ENCODE data around the gene ARHGAP26.

ARHGAP26 gene

GRCh38 chr5:143023411-143024096 lies 253.4 kb downstream of the ARHGAP26 start:
- DNase-seq (ENCODE audit: low read depth, low spot score), result no peak
- Histone ChIP-seq H3K9me3 (ENCODE audit: insufficient read depth, low read length) (no peaks in the 10 kb centered on the region), H3K36me3 (ENCODE audit: insufficient read depth, insufficient read length, low read length) (no peaks in the 10 kb centered on the region), H3K4me1 (ENCODE audit: insufficient read depth, insufficient read length) (peaks cover 4% of the 10 kb centered on the region), H3K27me3 (ENCODE audit: insufficient read depth, insufficient read length) (no peaks in the 10 kb centered on the region), H3K4me3 (ENCODE audit: insufficient read length, low read depth) (no peak overlapping the region), H3K9ac (ENCODE audit: insufficient read length, low read depth) (no peak overlapping the region)
- TF ChIP-seq ZNF274 (IDR thresholded peaks at IDR 0.05; ENCODE audit: low read depth, low read length) (no peak), SUZ12 (IDR thresholded peaks at IDR 0.05; ENCODE audit: extremely low read depth, insufficient read depth, insufficient read length) (no peak), YY1 (IDR thresholded peaks at IDR 0.05; ENCODE audit: insufficient read depth, insufficient read length) (no peak)

- no peak for TF ChIP-seq ZNF274 (IDR thresholded peaks at IDR 0.05; ENCODE audit: low read depth, low read length)
- no peak for TF ChIP-seq SUZ12 (IDR thresholded peaks at IDR 0.05; ENCODE audit: extremely low read depth, insufficient read depth, insufficient read length)
- TF ChIP-seq YY1 (IDR thresholded peaks at IDR 0.05; ENCODE audit: insufficient read depth, insufficient read length), result no peak
- Histone ChIP-seq H3K27me3 (ENCODE audit: insufficient read depth, insufficient read length) (no peaks in the 10 kb centered on the region), H3K9me3 (ENCODE audit: insufficient read depth, low read length) (no peaks in the 10 kb centered on the region), H3K4me3 (ENCODE audit: insufficient read length, low read depth) (no peak overlapping the region), H3K4me1 (ENCODE audit: insufficient read depth, insufficient read length) (peaks cover 4% of the 10 kb centered on the region), H3K36me3 (ENCODE audit: insufficient read depth, insufficient read length, low read length) (no peaks in the 10 kb centered on the region), H3K9ac (ENCODE audit: insufficient read length, low read depth) (no peak overlapping the region)
- no peak for DNase-seq (ENCODE audit: low read depth, low spot score)
These were observed 254.2 kb downstream of the ARHGAP26 start for GRCh38 chr5:143024228-143024920.

GRCh38 chr5:143025376-143025775 lies 255.2 kb downstream of the ARHGAP26 start:
- no peak overlapping the region for H3K4me3 ChIP-seq (ENCODE audit: insufficient read length, low read depth)
- no peaks in the 10 kb centered on the region for H3K4me1 ChIP-seq (ENCODE audit: insufficient read depth, insufficient read length)
- TF ChIP-seq ZNF274 (IDR thresholded peaks at IDR 0.05; ENCODE audit: low read depth, low read length) (no peak), SUZ12 (IDR thresholded peaks at IDR 0.05; ENCODE audit: extremely low read depth, insufficient read depth, insufficient read length) (no peak), YY1 (IDR thresholded peaks at IDR 0.05; ENCODE audit: insufficient read depth, insufficient read length) (no peak)
- H3K9me3 ChIP-seq (ENCODE audit: insufficient read depth, low read length), result no peaks in the 10 kb centered on the region
- H3K27me3 ChIP-seq (ENCODE audit: insufficient read depth, insufficient read length), result no peaks in the 10 kb centered on the region
- no peak overlapping the region for H3K9ac ChIP-seq (ENCODE audit: insufficient read length, low read depth)
- H3K36me3 ChIP-seq (ENCODE audit: insufficient read depth, insufficient read length, low read length), result no peaks in the 10 kb centered on the region
- no peak for DNase-seq (ENCODE audit: low read depth, low spot score)

GRCh38 chr5:143025971-143026370 lies 255.8 kb downstream of the ARHGAP26 start:
- no peaks in the 10 kb centered on the region for H3K27me3 ChIP-seq (ENCODE audit: insufficient read depth, insufficient read length)
- no peaks in the 10 kb centered on the region for H3K36me3 ChIP-seq (ENCODE audit: insufficient read depth, insufficient read length, low read length)
- H3K9ac ChIP-seq (ENCODE audit: insufficient read length, low read depth), result no peak overlapping the region
- no peaks in the 10 kb centered on the region for H3K9me3 ChIP-seq (ENCODE audit: insufficient read depth, low read length)
- H3K4me3 ChIP-seq (ENCODE audit: insufficient read length, low read depth), result no peak overlapping the region
- no peaks in the 10 kb centered on the region for H3K4me1 ChIP-seq (ENCODE audit: insufficient read depth, insufficient read length)
- no peak for DNase-seq (ENCODE audit: low read depth, low spot score)
- TF ChIP-seq SUZ12 (IDR thresholded peaks at IDR 0.05; ENCODE audit: extremely low read depth, insufficient read depth, insufficient read length) (no peak), ZNF274 (IDR thresholded peaks at IDR 0.05; ENCODE audit: low read depth, low read length) (no peak), YY1 (IDR thresholded peaks at IDR 0.05; ENCODE audit: insufficient read depth, insufficient read length) (no peak)

- Histone ChIP-seq H3K27me3 (ENCODE audit: insufficient read depth, insufficient read length) (no peaks in the 10 kb centered on the region), H3K36me3 (ENCODE audit: insufficient read depth, insufficient read length, low read length) (no peaks in the 10 kb centered on the region), H3K4me3 (ENCODE audit: insufficient read length, low read depth) (no peak overlapping the region), H3K9me3 (ENCODE audit: insufficient read depth, low read length) (no peaks in the 10 kb centered on the region), H3K4me1 (ENCODE audit: insufficient read depth, insufficient read length) (peaks cover 3% of the 10 kb centered on the region), H3K9ac (ENCODE audit: insufficient read length, low read depth) (no peak overlapping the region)
- DNase-seq (ENCODE audit: low read depth, low spot score), result no peak
- TF ChIP-seq SUZ12 (IDR thresholded peaks at IDR 0.05; ENCODE audit: extremely low read depth, insufficient read depth, insufficient read length), result no peak
- no peak for TF ChIP-seq YY1 (IDR thresholded peaks at IDR 0.05; ENCODE audit: insufficient read depth, insufficient read length)
- TF ChIP-seq ZNF274 (IDR thresholded peaks at IDR 0.05; ENCODE audit: low read depth, low read length), result no peak
These were observed 256.2 kb downstream of the ARHGAP26 start for GRCh38 chr5:143026380-143026779.

GRCh38 chr5:143029293-143029692 lies 259.1 kb downstream of the ARHGAP26 start:
- no peak for TF ChIP-seq YY1 (IDR thresholded peaks at IDR 0.05; ENCODE audit: insufficient read depth, insufficient read length)
- no peak for TF ChIP-seq ZNF274 (IDR thresholded peaks at IDR 0.05; ENCODE audit: low read depth, low read length)
- TF ChIP-seq SUZ12 (IDR thresholded peaks at IDR 0.05; ENCODE audit: extremely low read depth, insufficient read depth, insufficient read length), result no peak
- peaks cover 3% of the 10 kb centered on the region for H3K4me1 ChIP-seq (ENCODE audit: insufficient read depth, insufficient read length)

GRCh38 chr5:143030349-143030748 lies 260.2 kb downstream of the ARHGAP26 start:
- H3K27me3 ChIP-seq (ENCODE audit: insufficient read depth, insufficient read length), result no peaks in the 10 kb centered on the region
- no peaks in the 10 kb centered on the region for H3K36me3 ChIP-seq (ENCODE audit: insufficient read depth, insufficient read length, low read length)
- no peak for DNase-seq (ENCODE audit: low read depth, low spot score)
- no peaks in the 10 kb centered on the region for H3K9me3 ChIP-seq (ENCODE audit: insufficient read depth, low read length)
- no peak overlapping the region for H3K9ac ChIP-seq (ENCODE audit: insufficient read length, low read depth)
- TF ChIP-seq ZNF274 (IDR thresholded peaks at IDR 0.05; ENCODE audit: low read depth, low read length) (no peak), SUZ12 (IDR thresholded peaks at IDR 0.05; ENCODE audit: extremely low read depth, insufficient read depth, insufficient read length) (no peak), YY1 (IDR thresholded peaks at IDR 0.05; ENCODE audit: insufficient read depth, insufficient read length) (no peak)
- H3K4me3 ChIP-seq (ENCODE audit: insufficient read length, low read depth), result no peak overlapping the region
- H3K4me1 ChIP-seq (ENCODE audit: insufficient read depth, insufficient read length), result peaks cover 3% of the 10 kb centered on the region

More at GRCh38 chr5:143029293-143029692, 259.1 kb downstream of the ARHGAP26 start:
- Histone ChIP-seq H3K9me3 (ENCODE audit: insufficient read depth, low read length) (no peaks in the 10 kb centered on the region), H3K4me3 (ENCODE audit: insufficient read length, low read depth) (no peak overlapping the region), H3K27me3 (ENCODE audit: insufficient read depth, insufficient read length) (no peaks in the 10 kb centered on the region), H3K9ac (ENCODE audit: insufficient read length, low read depth) (no peak overlapping the region), H3K36me3 (ENCODE audit: insufficient read depth, insufficient read length, low read length) (no peaks in the 10 kb centered on the region)
- DNase-seq (ENCODE audit: low read depth, low spot score), result no peak

Data from NT2/D1 (cell line).